GM12878 (cell line): ENCODE results near the gene GOSR1. TPM values are rescaled to one million over a fixed set of nuclear protein-coding genes. Genes with fewer than 3 reads are reported as not detected.
"Not testable (repeated sequence)": the region's sequence is repeated elsewhere in the genome, so short reads cannot be mapped to it uniquely, and the experiment has no call there.

Experiments
- ATAC-seq: fragments of 200-7000 bp; cut with Tn5 transposase; 3 replicates; pipeline ENCODE4 v1.9.1; 2020; ENCODE audit warnings: mild to moderate bottlenecking, moderate library complexity
- BruUV-seq: library from RNA; stranded (reverse); fragments of 400-500 nt; replicated peaks from 2 replicates; lab custom pipeline; 2021; lab: Mats Ljungman, UMichigan
- CTCF ChIA-PET: fragments of 300-600 bp; sonication (Branson Sonifier 250); formaldehyde crosslinking; extraction: SDS; loops from one replicate; lab custom pipeline; 2021; ENCODE audit warnings: inconsistent platforms; lab: Yijun Ruan, JAX
- POLR2A ChIA-PET: fragments of 350-600 bp; formaldehyde crosslinking; extraction: SDS; loops from one replicate; lab custom pipeline; 2021; ENCODE audit warnings: inconsistent platforms; lab: Charles Lee
- RAD21 ChIA-PET: fragments of 300-600 bp; sonication (Branson Sonifier 250); formaldehyde crosslinking; loops from one replicate; lab custom pipeline; 2023; ENCODE audit warnings: antibody characterized with exemption; ENCODE audit not compliant: unreplicated experiment; lab: Charles Lee
- SMC1A ChIA-PET: fragments of 300-600 bp; sonication (Branson Sonifier 250); formaldehyde crosslinking; loops from one replicate; lab custom pipeline; 2023; ENCODE audit not compliant: unreplicated experiment, uncharacterized antibody; lab: Charles Lee
- DNase-seq: peaks from one replicate; pipeline ENCODE4 v3.0.0-alpha.2; 2011; ENCODE audit warnings: low read depth, low spot score
- FAIRE-seq: peaks from 3 replicates; lab custom pipeline; 2011; peaks lifted over from hg19 to GRCh38; lab: Jason Lieb, UNC
- H2AFZ ChIP-seq: 2 replicates; pipeline ENCODE4 v1.6.0; 2011; ENCODE audit warnings: low read depth, low read length, control low read depth; ENCODE audit not compliant: control insufficient read depth
- H3K27ac ChIP-seq: 2 replicates; pipeline ENCODE4 v1.5.1; 2011; ENCODE audit warnings: control low read depth; ENCODE audit not compliant: control insufficient read depth, insufficient read depth
- H3K27me3 ChIP-seq, 2 experiments: replicated peaks in 1 of 2; 2 replicates each; pipeline versions ENCODE4 v1.6.0 to v1.6.1; 2011; ENCODE audit warnings: low read length in 1 of 2; ENCODE audit not compliant: control insufficient read depth in 2 of 2, insufficient read depth in 2 of 2
- H3K36me3 ChIP-seq, 2 experiments: 2 replicates each; pipeline ENCODE4 v1.5.1; 2011; ENCODE audit warnings: low read length in 1 of 2; ENCODE audit not compliant: control insufficient read depth in 2 of 2, insufficient read depth in 2 of 2
- H3K4me1 ChIP-seq: 2 replicates; pipeline ENCODE4 v1.6.1; 2011; ENCODE audit warnings: mild to moderate bottlenecking, low read length, moderate library complexity, mixed read lengths; ENCODE audit not compliant: control insufficient read depth, insufficient read depth
- H3K4me2 ChIP-seq: 2 replicates; pipeline ENCODE4 v1.6.0; 2011; ENCODE audit warnings: control low read depth; ENCODE audit not compliant: control insufficient read depth, insufficient read depth
- H3K4me3 ChIP-seq: fragments of 200-600 bp; sonication (generic); 2 replicates; pipeline ENCODE4 v1.5.1; 2016
- H3K79me2 ChIP-seq: 2 replicates; pipeline ENCODE4 v1.6.0; 2011; ENCODE audit warnings: low read length; ENCODE audit not compliant: control insufficient read depth, insufficient read depth
- H3K9ac ChIP-seq: 2 replicates; pipeline ENCODE4 v1.8.0; 2011; ENCODE audit warnings: low read length, control low read depth, mixed read lengths; ENCODE audit not compliant: control insufficient read depth, insufficient read depth
- H3K9me3 ChIP-seq: replicated peaks from 3 replicates; pipeline ENCODE4 v1.5.1; 2011; ENCODE audit warnings: mild to moderate bottlenecking, low read length; ENCODE audit not compliant: control insufficient read depth, insufficient read depth
- H4K20me1 ChIP-seq: 2 replicates; pipeline ENCODE4 v1.6.0; 2011; ENCODE audit not compliant: control insufficient read depth, insufficient read depth
- WGBS: methylation state at CpG from one replicate; pipeline ENCODE4 v1.1.6; 2016; ENCODE audit warnings: low lambda C conversion rate; ENCODE audit not compliant: insufficient replicate concordance, insufficient coverage; ENCODE audit errors: missing lambda C conversion rate; 5-methylcytosine and 5-hydroxymethylcytosine counted together
- in situ Hi-C: fragments of 300-500 bp; cut with MboI; formaldehyde crosslinking; loops from 9 replicates; pipeline ENCODE4 v1.14.3; 2018; ENCODE audit warnings: mixed read lengths
- intact Hi-C: fragments of 100-400 bp; cut with micrococcal nuclease; formaldehyde crosslinking; loops from one replicate; pipeline ENCODE4 v1.14.2; 2022; ENCODE audit not compliant: unreplicated experiment
- polyA plus RNA-seq, 11 experiments: library from polyadenylated mRNA; depleted of rRNA in 4 of 11; unstranded in 6 of 11; stranded (reverse) in 5 of 11; fragments of >200 nt; fragmentation: Nextera tagmentation in 4 of 11; fragmentation: Illumina TruSeq in 1 of 11; extraction: Ambion mirVana in 4 of 11; extraction: Trizol in 1 of 11; gene quantifications; 1 replicate in 1 of 11; 2 replicates in 10 of 11; pipeline versions ENCODE4 v1.2.1 to v1.2.3, GENCODE V29; 2011 to 2016; ENCODE audit warnings: inconsistent platforms in 2 of 11, missing spikeins in 2 of 11, low read depth in 1 of 11
- total RNA-seq, 4 experiments: library from RNA; depleted of rRNA in 3 of 4; stranded (reverse); fragments of >200 nt in 3 of 4; fragmentation: Illumina TruSeq in 1 of 4; extraction: Trizol in 1 of 4; gene quantifications; 2 replicates each; pipeline versions ENCODE4 v1.2.1 to v1.2.3, GENCODE V29; 2013 to 2021

Gene GOSR1
- total and polyA plus RNA-seq, 10 of the 15 experiments (the other 5 are each of a cell fraction or from before 2014, with no cell fraction given), result 21.4 to 99.3 (median 42.9) TPM

DNA sequence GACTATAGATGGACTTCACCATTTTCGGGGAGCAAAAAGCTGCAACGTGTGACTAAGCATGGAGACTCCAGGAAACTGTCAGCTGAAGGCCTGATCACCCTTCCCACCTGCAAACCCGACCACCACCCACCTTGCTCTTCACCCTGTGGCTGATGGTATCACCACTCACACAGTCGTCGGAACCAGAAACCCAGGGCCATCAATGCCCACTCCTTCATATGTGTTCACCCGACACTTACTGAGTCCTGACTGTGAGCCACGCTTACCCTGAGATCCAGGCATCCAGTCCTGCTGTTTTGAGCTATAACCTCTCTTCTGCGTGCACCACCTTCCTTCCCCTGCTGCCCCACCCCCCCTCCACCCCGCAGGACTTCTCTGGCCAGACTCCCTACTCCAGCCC is 97.1 kb downstream of the GOSR1 start:
- FAIRE-seq, H3K4me3 ChIP-seq, H3K36me3 ChIP-seq, H3K27me3 ChIP-seq, H3K9me3 ChIP-seq, H3K4me1 ChIP-seq, H2AFZ ChIP-seq, intact Hi-C loops, ATAC-seq, SMC1A ChIA-PET, BruUV-seq, RAD21 ChIA-PET, H3K79me2 ChIP-seq, H3K4me2 ChIP-seq, H3K27ac ChIP-seq, in situ Hi-C loops, CTCF ChIA-PET, DNase-seq, POLR2A ChIA-PET, H4K20me1 ChIP-seq, H3K9ac ChIP-seq: not testable (repeated sequence)
- 57% methylated on average over 9 of the region's 9 CpGs for WGBS

- in situ Hi-C loops, ATAC-seq, H3K9me3 ChIP-seq, H3K4me2 ChIP-seq, BruUV-seq, H3K4me1 ChIP-seq, FAIRE-seq, H2AFZ ChIP-seq, H3K4me3 ChIP-seq, CTCF ChIA-PET, DNase-seq, intact Hi-C loops, RAD21 ChIA-PET, H3K79me2 ChIP-seq, H3K36me3 ChIP-seq, SMC1A ChIA-PET, H3K27ac ChIP-seq, H4K20me1 ChIP-seq, POLR2A ChIA-PET, H3K9ac ChIP-seq, H3K27me3 ChIP-seq: not testable (repeated sequence)
- WGBS, result 60% methylated on average over 9 of the region's 10 CpGs
Measured at GRCh38 chr17:30574806-30575205, 97.6 kb downstream of the GOSR1 start.

- H3K79me2 ChIP-seq, intact Hi-C loops, H4K20me1 ChIP-seq, in situ Hi-C loops, H3K27me3 ChIP-seq, H3K4me1 ChIP-seq, H3K36me3 ChIP-seq, H2AFZ ChIP-seq, BruUV-seq, RAD21 ChIA-PET, FAIRE-seq, H3K4me3 ChIP-seq, SMC1A ChIA-PET, H3K27ac ChIP-seq, H3K4me2 ChIP-seq, POLR2A ChIA-PET, DNase-seq, ATAC-seq, H3K9me3 ChIP-seq, CTCF ChIA-PET, H3K9ac ChIP-seq: not testable (repeated sequence)
- WGBS, result 56% methylated on average over 15 of the region's 17 CpGs
Measured at GRCh38 chr17:30575648-30576325, 98.6 kb downstream of the GOSR1 start.
